ENCODE data around the gene PGBD1. TPM values are rescaled to one million over a fixed set of nuclear protein-coding genes. Genes with fewer than 3 reads are reported as not detected.

The PGBD1 gene
- total and polyA plus RNA-seq, 2 of the 8 experiments (the other 6 are each of a cell fraction or from before 2014, with no cell fraction given): 2.5 to 9.2 TPM

GRCh38 chr6:28266962-28267694, 14.2 kb upstream of the PGBD1 start, which contains the start of gene ZSCAN26:
ZSCAN26 (plus strand) TSS chr6:28267143; CDS start chr6:28271920, 4,777 bp downstream.
- ChIA-PET POLR2A (ENCODE audit: partially characterized antibody) (interaction anchor here (0.7 to 4.3 kb wide), 18 partner anchors 8 to 143 kb away, joined by 3 to 31 read pairs (median 5); partner anchors contain the start of genes NKAPL, PGBD1, ZKSCAN3 and ZKSCAN4), CTCF (ENCODE audit: partially characterized antibody) (interaction anchor here (0.8 to 1.4 kb wide), 2 partner anchors 12 to 89 kb away, joined by 4 to 8 read pairs; no protein-coding TSS in a partner anchor)
- Histone ChIP-seq H3K4me1 (replicated peaks in 1 of 4; ENCODE audit: control insufficient read depth in 3 of 4, insufficient read depth in 4 of 4, low read length in 3 of 4) (peaks cover 0 to 2% (median 0%) of the 10 kb centered on the region in 4 experiments; a peak in 1 of 7 replicates), H3K56ac (replicated peaks; ENCODE audit: insufficient read length, low read depth, low read length) (peak within 1 kb of the TSS; percentile 47), H2AFZ (ENCODE audit: low read length) (peak within 1 kb of the TSS; percentile 90), H3K79me2 (ENCODE audit: control insufficient read depth in 1 of 2, insufficient read depth in 2 of 2, low read length in 2 of 2) (peaks cover 0 to 16% of the 10 kb centered on the region in 2 experiments; a peak in 2 of 4 replicates), H3K4ac (replicated peaks; ENCODE audit: insufficient read length, low read depth, low read length) (no peak within 1 kb of the TSS), H4K5ac (ENCODE audit: insufficient read length, low read depth, low read length) (peak within 1 kb of the TSS; percentile 99), H2BK20ac (ENCODE audit: low read length) (no peak within 1 kb of the TSS), H3K36me3 (ENCODE audit: control insufficient read depth in 2 of 4, insufficient read depth in 4 of 4, low read length in 3 of 4) (peaks cover 0 to 5% (median under 1%) of the 10 kb centered on the region in 4 experiments; a peak in 5 of 8 replicates), H2BK120ac (replicated peaks; ENCODE audit: low read depth, low read length) (no peak within 1 kb of the TSS), H2AK5ac (ENCODE audit: low read depth, low read length) (no peak within 1 kb of the TSS), H3K27ac (ENCODE audit: low read depth, low read length) (peak within 1 kb of the TSS; percentile 71), H2BK12ac (ENCODE audit: low read depth, low read length) (no peak within 1 kb of the TSS), H4K20me1 (replicated peaks in 1 of 2; ENCODE audit: control insufficient read depth in 1 of 2, insufficient read depth in 2 of 2, low read length in 2 of 2) (no peaks in the 10 kb centered on the region), H3K23me2 (ENCODE audit: low read depth, low read length) (peaks cover 2% of the 10 kb centered on the region; the same call in 1 of the 2 replicates), H3K9me3 (ENCODE audit: insufficient read depth in 2 of 2, low read depth in 1 of 2, low read length in 1 of 2) (no peaks in the 10 kb centered on the region), H3K23ac (ENCODE audit: insufficient read length) (no peak within 1 kb of the TSS), H3K79me1 (ENCODE audit: low read depth, low read length) (no peaks in the 10 kb centered on the region), H3K14ac (ENCODE audit: insufficient read length) (no peak within 1 kb of the TSS), H2BK15ac (ENCODE audit: low read length) (no peak within 1 kb of the TSS), H2BK5ac (ENCODE audit: low read depth, low read length) (0 out of 2 replicates have a peak within 1 kb of the TSS, but pooled peaks have one; percentile 17), H3K9ac (replicated peaks in 1 of 4; ENCODE audit: extremely low read depth in 1 of 4, low read depth in 3 of 4, low read length in 3 of 4) (peak within 1 kb of the TSS in 3 of 4 experiments; percentile 54 to 77 (median 65); a peak in 6 of 7 replicates), H3K4me3 (ENCODE audit: extremely low read depth in 1 of 4, insufficient read depth in 2 of 4, low read depth in 3 of 4, low read length in 4 of 4) (peak within 1 kb of the TSS; percentile 75 to 80 (median 78)), H3K18ac (ENCODE audit: extremely low read depth, low read length) (peak within 1 kb of the TSS; percentile 11; the same call in 1 of the 2 replicates), H3K4me2 (ENCODE audit: insufficient read depth in 1 of 2, low read depth in 2 of 2, low read length in 2 of 2) (peak within 1 kb of the TSS; percentile 75 to 79), H4K91ac (replicated peaks; ENCODE audit: insufficient read length, low read length) (no peak within 1 kb of the TSS), H3K27me3 (replicated peaks in 1 of 4; ENCODE audit: control insufficient read depth in 3 of 4, extremely low read depth in 1 of 4, insufficient read depth in 3 of 4, low read length in 3 of 4) (no peaks in the 10 kb centered on the region), H4K8ac (ENCODE audit: extremely low read depth, insufficient read depth, low read length) (peak within 1 kb of the TSS; percentile 91; the same call in 1 of the 2 replicates)
- DNase-seq (ENCODE audit: low read depth in 1 of 2, low spot score in 2 of 2) (peak; percentile 78 to 92), FAIRE-seq (peak; percentile 28)
- 2% methylated on average over 31 of the region's 32 CpGs; no CpG with 5 or more reads in 1 of the 2 experiments for WGBS, 2 experiments (ENCODE audit: extremely low coverage in 1 of 2, insufficient coverage in 1 of 2, insufficient read length in 1 of 2, insufficient replicate concordance in 2 of 2, low coverage in 1 of 2, low lambda C conversion rate in 2 of 2, missing lambda C conversion rate in 1 of 2)
- peak; percentile 68; the same call in 1 of the 2 replicates for TF ChIP-seq RBBP5 (IDR thresholded peaks at IDR 0.05; ENCODE audit: borderline replicate concordance, low read depth, low read length)
- TF ChIP-seq TAF7 (optimal IDR thresholded peaks at IDR 0.05; ENCODE audit: borderline replicate concordance, low read depth, low read length): peak; percentile 29
- no peak for TF ChIP-seq SRF (IDR thresholded peaks at IDR 0.05; ENCODE audit: low read depth, low read length)
- TF ChIP-seq FOSL1 (IDR thresholded peaks at IDR 0.05; ENCODE audit: insufficient read depth, low read depth, low read length): no peak
- TF ChIP-seq SIRT6 (IDR thresholded peaks at IDR 0.05; ENCODE audit: low read length): no peak
- no peak for TF ChIP-seq ATF3 (IDR thresholded peaks at IDR 0.05; ENCODE audit: insufficient read depth, low read depth, low read length)
- peak; percentile 76 for TF ChIP-seq POLR2AphosphoS5 (IDR thresholded peaks at IDR 0.05; ENCODE audit: low read depth, low read length)
- 0 out of 2 replicates have a peak, but pooled peaks have one; percentile 66 for TF ChIP-seq YY1 (IDR thresholded peaks at IDR 0.05; ENCODE audit: low read depth, low read length)
- peak; percentile 84 for TF ChIP-seq PHF8 (conservative IDR thresholded peaks at IDR 0.05; ENCODE audit: low read depth, low read length)
- peak; percentile 17; the same call in 1 of the 2 replicates for TF ChIP-seq TCF12 (IDR thresholded peaks at IDR 0.05; ENCODE audit: low read depth, low read length)
- 0 out of 2 replicates have a peak, but pooled peaks have one; percentile 65 for TF ChIP-seq SP4 (IDR thresholded peaks at IDR 0.05; ENCODE audit: low read length)

All from H1 (cell line).